LNCaP clone FGC (cell line): ENCODE measurements around the gene TEDDM1.

Experiments used
- DNase-seq: peaks from one replicate; pipeline ENCODE4 v3.0.0-alpha.2; 2011; ENCODE audit warnings: low read depth
- H3K4me3 ChIP-seq: 2 replicates; pipeline ENCODE4 v1.5.1; 2011; ENCODE audit warnings: mild to moderate bottlenecking, low read depth, low read length, control low read depth
- CTCF ChIP-seq: IDR thresholded peaks from 2 replicates; pipeline ENCODE4 v1.5.1; 2012; ENCODE audit warnings: mild to moderate bottlenecking; ENCODE audit not compliant: control insufficient read depth, insufficient read depth; ENCODE audit errors: extremely low read depth

The TEDDM1 gene

DNA sequence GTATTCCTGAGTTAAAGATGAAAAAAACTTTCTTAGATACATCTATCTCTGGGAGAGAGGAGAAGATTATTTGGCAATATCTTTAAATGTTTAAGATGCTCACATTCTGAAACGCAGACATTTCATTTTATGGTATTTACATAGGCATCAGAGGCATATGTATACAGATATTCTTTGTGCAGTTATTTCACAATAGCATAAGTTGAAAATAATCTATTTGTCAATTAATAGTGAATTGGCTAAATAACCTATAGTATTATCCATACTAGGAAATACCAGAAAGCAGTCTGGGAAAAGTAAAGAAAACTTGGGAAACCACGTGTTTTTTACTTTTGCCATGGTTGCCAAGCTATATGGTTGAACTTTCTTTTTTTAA is 44.8 kb downstream of the TEDDM1 start:
- TF ChIP-seq CTCF = no peak
- no peak for DNase-seq
- H3K4me3 ChIP-seq = no peak overlapping the region

GRCh38 chr1:182351790-182352364 is 48.6 kb downstream of the TEDDM1 start:
- DNase-seq = no peak
- no peak overlapping the region for H3K4me3 ChIP-seq
- no peak for TF ChIP-seq CTCF

DNA sequence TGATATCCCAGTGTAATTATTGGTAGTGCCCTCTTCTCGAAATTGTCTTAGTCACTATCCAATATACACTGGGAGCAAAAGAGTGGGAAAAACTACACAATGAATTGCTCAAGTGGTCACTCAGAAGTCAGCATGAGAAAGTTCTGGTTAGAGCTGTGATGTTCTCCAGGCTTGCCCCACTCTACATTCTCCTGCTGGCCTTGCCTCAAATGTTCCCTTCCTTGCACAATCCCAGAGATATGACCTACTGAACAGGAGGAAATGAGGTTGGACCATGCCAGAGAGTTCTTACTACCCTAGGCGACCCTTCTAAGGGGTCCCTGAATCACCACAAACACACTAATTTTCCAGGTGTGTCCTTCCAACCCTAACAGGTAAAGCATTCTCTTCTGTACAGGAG is 49.6 kb downstream of the TEDDM1 start:
- no peak for TF ChIP-seq CTCF
- no peak for DNase-seq
- H3K4me3 ChIP-seq = no peak overlapping the region

DNA sequence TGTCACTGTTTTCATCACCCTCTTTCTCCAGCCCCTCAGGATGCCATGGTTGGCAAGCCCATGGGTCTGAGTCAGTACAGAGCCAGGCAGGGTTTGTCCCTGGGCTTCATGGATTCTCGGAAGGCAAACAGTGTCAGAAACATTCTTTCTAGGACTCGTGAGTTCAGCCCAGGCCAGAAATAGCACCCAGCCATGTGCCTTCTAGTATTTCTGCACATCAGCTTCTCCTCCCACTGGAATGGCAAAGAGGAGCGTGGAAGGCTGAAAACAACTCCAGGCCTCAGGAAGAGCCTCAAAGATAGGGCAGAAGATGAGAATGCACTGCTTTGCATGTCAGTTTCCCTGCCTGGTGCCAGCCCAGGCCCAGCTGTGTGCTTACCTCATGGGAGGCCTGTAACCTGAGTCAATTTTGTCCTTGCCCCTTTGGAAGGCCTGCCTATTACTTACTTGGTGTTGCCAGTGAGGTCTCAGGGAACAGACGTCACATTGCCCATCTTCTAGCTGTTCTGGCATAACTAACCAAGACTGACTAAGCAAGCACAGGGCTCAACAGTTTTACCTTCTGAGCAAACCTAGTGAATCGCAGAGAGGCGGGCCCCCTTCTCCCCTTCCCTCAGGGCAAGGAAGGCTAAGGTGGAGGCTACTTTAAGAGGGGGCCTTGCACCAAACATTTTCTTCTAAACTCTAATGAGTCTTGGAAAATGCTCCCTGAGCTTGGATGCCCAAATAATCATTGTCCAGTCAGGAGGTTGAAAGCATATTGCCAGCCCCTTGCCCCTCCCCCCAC is 51.3 kb downstream of the TEDDM1 start:
- DNase-seq = no peak
- TF ChIP-seq CTCF = no peak
- no peak overlapping the region for H3K4me3 ChIP-seq
